Hematopoietic multipotent progenitor cell (in vitro differentiated cells): ENCODE results near the gene LIPG. TPM values are rescaled to one million over a fixed set of nuclear protein-coding genes. Genes with fewer than 3 reads are reported as not detected.
"Not testable (repeated sequence)": the region's sequence is repeated elsewhere in the genome, so short reads cannot be mapped to it uniquely, and the experiment has no call there.

Experiments
- DNase-seq, 3 donors: peaks; one replicate each; pipeline ENCODE4 v3.0.0-alpha.2; 2011 to 2015; ENCODE audit warnings: low read depth in 2 of 3, low spot score in 2 of 3
- total RNA-seq: library from RNA; depleted of rRNA; stranded (reverse); fragments of >200 nt; gene quantifications from one replicate; pipeline ENCODE4 v1.2.3, GENCODE V29; 2012

The LIPG gene
- total RNA-seq, 1 donor: under 0.01 TPM

DNA sequence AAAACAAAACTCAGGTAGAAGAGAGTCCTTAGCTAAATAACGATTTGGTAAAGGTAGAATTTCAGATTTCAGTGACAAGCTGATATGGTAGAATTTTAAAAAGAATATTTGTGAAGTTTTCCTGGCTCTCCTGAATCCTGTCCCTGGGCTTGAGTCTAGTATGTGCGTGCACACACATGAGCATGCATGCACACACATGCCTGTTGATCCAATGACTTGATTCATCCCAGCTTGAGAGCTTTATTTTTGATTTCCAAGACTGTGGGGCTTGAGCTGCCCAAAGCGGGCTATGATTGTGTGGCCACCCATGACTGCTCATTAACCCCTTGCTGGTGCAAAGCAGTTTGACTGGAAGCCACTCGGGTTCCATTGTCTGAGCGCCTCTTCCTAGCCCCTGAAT, 9.0 kb downstream of the LIPG start:
- DNase-seq: no peak

DNA sequence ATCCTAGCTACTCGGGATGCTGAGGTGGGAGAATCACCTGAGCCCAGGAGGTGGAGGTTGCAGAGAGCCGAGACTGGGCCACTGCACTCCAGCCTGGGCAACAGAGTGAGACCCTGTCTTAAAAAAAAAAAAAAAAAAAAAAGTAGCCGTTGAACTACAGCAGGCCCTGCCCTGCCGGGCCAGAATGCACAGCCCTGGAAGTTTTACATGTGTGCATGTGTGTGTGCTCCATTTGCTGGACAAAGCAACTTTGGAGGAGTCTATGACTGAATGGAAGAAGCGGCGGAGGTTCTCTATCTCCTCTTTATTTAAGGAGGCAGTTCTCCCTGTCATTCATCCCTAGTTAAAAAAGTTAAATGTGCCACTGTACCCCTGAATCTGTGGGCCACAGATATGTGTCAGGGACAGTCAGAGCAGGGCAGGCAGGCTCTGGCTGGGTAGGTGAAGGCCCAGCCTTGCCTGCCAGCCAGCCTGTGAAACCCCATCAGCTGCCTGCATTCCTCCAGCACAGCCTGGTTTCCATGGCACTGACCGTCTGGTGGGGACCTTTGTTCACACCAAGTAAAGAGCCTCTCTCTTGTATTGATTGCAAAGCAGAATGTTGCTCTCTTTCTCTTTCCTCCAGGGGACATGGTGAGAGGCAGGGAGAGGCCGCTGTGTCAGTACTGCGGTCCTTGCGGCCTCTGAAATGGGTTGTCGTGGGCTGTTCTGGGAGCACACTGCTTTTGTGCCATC, 10.9 kb downstream of the LIPG start:
- no peak for DNase-seq

DNA sequence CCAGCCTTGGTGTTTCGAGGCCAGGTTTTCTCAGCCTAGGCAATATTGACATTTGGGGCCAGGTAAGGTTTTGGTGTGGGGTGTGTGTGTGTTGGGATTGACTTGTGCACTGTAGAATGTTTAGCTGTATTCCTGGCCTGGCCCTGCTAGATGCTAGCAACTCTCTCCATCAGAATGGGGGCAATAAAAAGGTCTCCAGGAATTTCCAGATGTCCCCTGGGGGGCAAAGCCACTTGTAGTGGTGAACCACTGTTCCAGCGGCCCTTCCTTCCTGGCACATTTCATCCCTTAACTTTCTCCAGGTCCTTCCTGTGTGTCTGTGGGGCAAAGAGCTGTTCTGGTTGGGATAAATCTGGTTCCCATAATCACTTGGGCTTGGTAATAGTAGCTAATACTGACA, 12.0 kb downstream of the LIPG start:
- no peak for DNase-seq

DNA sequence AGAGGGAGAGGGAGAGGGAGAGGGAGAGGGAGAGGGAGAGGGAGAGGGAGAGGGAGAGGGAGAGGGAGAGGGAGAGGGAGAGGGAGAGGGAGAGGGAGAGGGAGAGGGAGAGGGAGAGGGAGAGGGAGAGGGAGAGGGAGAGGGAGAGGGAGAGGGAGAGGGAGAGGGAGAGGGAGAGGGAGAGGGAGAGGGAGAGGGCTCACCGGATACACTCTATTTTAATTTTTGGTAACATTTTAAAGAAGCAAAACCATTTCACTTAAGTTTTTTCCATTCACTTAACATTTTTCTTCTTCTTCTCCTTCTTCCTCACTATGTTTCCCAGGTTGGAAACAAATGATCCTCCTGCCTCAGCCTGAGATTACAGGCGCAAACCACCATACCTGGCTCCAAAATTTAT, 17.2 kb downstream of the LIPG start:
- not testable (repeated sequence) for DNase-seq

DNA sequence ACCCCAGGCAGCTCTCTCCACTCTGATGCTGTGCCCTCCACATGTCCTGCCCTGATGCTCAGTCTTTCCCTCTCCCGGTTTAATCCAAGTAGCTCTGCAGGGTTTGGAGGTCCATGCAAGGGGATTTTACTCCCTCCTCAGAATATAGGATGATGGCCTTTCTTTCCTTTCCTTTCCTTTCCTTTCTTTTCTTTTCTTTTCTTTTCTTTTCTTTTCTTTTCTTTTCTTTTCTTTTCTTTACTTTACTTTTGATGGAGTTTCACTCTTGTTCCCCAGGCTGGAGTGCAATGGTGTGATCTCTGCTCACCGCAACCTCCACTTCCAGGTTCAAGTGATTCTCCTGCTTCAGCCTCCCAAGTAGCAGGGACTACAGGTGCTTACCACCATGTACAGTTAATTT, 17.7 kb downstream of the LIPG start:
- DNase-seq: not testable (repeated sequence)

DNA sequence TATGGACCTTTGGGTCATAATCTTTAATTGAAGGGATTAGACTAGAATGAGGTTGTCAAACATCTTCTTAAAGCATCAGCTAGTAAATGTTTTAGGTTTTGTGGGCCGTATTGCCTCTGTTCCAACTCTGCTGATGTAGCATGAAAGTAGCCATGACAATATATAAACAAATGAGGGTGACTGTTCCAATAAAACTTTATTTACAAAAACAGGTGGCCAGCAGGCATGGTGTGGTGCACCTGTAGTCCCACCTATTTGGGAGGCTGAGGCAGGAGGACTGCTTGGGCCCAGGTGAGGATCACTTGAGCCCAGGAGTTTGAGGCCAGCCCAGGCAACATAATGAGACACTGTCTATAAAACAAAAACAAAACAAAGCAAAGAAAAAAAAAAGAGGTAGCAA, 18.4 kb downstream of the LIPG start:
- DNase-seq: no peak

DNA sequence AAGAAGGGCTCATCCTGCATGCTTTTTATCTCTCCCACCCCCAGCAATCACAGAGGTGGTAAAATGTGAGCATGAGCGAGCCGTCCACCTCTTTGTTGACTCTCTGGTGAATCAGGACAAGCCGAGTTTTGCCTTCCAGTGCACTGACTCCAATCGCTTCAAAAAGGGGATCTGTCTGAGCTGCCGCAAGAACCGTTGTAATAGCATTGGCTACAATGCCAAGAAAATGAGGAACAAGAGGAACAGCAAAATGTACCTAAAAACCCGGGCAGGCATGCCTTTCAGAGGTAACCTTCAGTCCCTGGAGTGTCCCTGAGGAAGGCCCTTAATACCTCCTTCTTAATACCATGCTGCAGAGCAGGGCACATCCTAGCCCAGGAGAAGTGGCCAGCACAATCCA, 19.5 kb downstream of the LIPG start:
- DNase-seq: peak in 1 of 3 donors; percentile 47

DNA sequence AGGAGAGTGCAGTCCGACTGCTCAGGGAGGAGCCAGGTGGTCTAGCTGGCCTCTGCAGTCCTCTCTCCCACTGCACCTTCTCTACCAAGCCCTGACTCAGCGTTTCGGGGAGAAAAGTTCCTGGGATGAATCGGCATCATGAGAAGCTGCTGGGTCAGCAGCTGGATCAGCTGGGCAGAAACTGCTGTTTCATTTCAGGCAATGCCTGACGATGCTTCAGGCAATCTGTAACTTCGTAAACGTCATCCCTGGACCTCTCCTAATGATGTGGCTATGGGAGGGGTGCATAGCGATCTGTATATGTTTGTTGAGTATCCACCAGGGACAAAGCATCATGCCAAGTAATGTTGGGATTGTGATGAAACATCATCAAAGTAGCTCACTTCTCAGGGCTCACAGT, 20.7 kb downstream of the LIPG start:
- DNase-seq: no peak

DNA sequence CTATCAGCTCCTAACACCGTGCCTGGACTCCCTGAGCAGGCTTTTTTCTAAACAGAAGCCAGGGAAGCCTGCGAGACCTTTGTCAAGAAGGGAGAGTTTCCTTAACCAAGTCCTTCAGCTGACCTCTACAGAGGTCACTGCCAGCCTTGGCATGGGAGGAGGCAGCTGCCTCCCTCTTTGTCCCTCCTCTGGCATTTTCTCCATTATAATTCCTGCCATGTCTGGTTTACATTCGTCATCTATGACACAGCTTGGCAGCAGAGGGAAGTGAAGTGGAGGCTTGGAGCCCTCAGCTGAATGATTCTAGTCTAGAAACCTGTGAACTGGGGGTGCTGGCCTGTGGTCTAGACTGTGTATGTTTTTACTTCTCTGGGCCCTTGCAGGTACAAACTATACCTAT, 22.5 kb downstream of the LIPG start:
- no peak for DNase-seq

DNA sequence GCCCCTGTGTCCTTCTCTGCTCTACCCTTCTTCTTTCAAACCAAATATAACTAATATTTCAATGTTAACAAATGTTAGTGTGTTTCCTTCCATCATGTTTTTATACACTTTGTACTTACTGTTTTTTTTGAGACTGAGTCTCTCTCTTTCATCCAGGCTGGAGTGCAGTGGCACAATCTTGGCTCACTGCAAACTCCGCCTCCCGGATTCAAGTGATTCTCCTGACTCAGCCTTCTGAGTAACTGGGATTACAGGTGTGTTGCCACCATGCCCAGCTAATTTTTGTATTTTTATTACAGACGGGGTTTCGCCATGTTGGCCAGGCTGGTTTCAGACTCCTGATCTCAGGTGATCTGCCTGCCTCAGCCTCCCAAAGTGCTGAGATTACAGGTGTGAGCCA, 23.1 kb downstream of the LIPG start:
- not testable (repeated sequence) for DNase-seq

DNA sequence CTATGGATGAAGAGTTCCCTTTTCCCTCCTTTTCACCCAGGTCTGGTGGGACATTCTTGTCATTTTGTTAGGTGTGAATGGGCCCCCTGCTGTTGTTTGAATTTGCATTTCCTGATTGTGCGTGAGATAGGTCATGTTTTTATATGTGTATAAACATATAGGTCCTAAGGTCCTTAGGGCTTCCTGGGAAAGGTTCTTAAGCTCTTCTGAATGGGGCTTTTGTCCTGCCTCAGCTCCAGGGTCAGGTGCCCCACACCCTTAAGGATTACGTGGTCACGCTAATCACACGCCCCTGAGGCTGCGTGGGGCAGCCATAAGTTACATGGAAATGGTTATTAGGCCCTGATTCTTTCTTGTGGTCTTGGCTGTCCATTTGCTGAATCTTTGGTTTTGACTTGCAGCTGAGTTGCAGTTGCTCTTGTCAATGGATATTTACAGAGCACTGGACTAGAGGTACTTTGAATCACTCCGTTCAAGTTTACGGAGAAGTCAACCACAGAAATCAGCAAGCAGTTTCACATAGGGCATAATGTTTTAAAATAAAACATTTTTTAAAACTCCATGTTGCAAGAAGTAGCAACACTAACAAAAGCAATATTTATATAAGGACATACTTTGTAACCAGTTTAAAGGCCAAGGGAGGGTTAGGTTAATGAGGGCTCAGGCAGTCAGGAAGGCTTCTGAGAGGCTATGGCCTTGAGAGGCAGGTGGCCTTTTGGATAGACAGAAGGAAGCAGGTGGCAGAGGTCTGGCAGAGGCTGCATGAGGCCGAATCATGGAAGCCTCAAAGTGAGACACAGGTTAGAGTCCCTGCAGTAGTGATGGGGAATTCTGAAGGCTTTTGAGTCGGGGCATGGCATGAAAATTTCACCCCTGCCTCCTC, 24.2 kb downstream of the LIPG start:
- no peak for DNase-seq

DNA sequence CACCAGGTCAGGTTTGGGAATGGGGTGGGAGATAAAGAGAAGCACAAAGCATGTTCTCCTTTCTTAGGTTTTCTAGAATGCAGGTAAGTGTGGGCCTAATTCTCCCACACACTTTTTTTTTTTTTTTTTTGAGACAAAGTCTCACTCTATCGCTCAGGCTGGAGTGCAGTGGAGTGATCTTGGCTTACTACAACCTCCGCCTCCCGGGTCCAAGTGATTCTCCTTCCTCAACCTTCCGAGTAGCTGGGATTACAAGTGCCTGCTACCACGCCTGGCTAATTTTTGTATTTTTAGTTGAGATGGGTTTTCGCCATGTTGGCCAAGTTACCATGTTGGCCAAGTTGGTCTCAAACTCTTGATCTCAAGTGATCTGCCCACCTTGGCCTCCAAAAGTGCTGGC, 26.3 kb downstream of the LIPG start:
- no peak for DNase-seq

DNA sequence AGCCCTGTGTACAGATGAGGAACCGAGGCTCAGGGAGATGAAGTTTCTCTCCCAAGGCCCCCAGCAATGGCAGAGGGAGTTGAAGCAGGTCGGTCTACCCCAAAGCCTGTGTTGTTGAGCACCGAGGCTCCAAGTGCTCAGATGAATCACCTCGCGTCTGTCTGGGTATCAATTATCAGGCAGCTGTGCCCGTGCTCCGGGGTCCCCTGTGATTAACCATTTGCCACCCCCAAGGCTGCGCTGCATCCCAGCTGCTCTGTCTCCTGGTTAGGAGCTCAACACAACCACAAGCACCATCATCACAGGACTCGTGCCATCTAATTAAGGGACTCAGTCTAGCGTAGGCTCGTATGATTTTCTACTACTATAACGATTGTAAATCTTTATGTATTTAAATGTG, 27.1 kb downstream of the LIPG start:
- DNase-seq: no peak

DNA sequence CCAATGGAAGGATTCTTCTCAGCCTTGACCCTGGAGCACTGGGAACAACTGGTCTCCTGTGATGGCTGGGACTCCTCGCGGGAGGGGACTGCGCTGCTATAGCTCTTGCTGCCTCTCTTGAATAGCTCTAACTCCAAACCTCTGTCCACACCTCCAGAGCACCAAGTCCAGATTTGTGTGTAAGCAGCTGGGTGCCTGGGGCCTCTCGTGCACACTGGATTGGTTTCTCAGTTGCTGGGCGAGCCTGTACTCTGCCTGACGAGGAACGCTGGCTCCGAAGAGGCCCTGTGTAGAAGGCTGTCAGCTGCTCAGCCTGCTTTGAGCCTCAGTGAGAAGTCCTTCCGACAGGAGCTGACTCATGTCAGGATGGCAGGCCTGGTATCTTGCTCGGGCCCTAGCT, 28.8 kb downstream of the LIPG start:
- DNase-seq: no peak

DNA sequence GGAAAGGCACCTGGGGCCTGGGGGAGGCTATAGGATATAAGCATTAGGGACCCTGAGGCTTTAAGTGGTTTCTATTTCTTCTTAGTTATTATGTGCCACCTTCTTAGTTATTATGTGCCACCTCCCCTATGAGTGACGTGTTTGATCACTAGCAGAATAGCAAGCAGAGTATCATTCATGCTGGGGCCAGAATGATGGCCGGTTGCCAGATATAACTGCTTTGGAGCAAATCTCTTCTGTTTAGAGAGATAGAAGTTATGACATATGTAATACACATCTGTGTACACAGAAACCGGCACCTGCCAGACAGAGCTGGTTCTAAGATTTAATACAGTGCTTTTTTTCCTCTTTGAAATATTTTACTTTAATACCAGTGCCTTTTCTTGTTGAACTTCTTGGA, 29.4 kb downstream of the LIPG start:
- no peak for DNase-seq

DNA sequence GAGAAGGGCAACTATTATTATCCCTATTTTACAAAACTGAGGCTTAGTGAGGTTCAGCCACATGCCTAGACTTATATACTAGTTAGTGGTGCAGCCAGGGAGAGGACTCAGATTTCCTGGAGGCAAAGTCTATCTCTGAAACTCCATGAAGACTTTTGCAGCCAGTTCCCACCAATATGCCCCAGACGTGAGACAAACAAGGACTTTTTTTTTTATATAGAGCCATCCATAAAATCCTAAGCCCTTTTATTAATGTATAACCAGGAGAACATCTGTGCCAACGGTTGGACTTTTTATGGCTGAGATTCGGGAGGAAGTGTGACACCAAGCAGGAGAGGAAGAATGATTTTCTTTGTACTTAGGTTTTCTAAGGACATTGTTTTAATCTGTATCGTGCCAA, 29.9 kb downstream of the LIPG start:
- no peak for DNase-seq

DNA sequence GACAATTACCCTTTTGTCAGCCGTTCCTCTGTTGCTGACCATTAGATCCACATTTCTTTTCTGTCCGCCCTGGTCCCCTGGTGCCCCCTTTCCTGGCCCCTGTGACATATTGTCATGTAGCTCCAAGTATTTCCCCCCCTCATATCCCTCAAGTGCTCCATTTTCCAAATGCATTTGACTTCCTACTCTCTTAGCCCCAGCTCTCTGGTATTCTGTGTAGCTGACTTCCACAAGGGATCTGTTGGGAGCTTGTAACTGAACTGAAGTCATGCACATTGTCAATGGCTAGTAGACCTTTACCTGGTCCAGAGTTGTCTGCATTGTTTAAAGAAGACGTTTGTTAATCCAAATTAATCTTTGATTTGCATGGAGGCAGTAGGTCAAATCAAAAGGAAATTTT, 34.8 kb downstream of the LIPG start:
- no peak for DNase-seq

DNA sequence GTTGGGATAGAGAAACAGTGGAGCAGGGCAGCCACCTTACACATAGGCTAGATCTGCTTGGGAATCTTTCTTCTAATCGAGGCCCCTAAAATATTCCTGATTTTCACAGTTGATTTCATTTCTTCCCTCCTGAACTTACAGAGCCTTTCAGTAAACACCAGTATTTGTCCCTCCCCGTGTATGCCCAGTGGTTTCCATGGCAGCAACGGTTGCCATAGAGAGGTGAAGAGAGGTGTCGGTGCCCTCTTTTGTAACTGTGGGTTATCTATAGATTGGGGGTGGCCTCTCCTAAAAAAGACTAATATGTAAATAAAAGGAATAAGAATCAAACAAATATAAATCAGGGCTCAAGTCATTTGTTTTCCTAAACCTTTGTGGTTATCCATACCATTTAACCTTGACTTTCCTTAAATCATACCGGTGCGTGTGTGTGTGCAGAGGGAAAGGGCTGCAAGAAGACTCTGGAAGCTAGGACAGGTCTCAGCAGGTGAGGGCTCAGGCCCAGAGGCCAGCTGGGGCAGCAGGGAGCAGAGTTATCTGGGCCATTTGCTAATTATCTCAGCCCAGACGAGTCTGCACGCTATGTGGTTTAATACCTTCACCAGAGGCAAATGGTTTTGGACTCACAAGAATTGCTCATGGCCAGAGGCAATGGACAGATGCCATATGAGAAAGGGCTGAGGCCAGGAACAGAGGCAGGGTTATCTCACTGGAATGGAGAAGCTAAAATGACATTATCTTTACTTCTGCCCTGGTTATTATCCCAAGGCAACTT, 35.5 kb downstream of the LIPG start:
- no peak for DNase-seq

DNA sequence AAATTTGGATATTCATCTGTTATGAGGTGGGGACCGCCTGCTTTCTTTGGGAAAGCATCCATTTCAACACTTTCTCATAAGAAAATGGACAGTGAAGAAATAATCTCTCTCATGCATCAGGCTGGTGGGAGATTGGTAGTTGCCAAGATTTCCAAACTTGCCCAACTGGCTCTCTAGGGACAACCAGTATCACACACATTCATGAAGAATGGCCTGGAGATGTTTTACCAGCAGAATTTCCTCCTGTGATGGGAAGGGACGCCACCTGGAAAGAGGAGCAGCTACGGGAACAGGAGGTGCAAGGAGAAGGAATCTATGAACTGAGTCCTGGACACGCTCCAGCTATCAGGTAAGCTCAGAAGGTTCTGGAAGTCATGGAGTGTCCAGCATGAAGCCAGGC, 39.4 kb downstream of the LIPG start:
- DNase-seq: no peak

DNA sequence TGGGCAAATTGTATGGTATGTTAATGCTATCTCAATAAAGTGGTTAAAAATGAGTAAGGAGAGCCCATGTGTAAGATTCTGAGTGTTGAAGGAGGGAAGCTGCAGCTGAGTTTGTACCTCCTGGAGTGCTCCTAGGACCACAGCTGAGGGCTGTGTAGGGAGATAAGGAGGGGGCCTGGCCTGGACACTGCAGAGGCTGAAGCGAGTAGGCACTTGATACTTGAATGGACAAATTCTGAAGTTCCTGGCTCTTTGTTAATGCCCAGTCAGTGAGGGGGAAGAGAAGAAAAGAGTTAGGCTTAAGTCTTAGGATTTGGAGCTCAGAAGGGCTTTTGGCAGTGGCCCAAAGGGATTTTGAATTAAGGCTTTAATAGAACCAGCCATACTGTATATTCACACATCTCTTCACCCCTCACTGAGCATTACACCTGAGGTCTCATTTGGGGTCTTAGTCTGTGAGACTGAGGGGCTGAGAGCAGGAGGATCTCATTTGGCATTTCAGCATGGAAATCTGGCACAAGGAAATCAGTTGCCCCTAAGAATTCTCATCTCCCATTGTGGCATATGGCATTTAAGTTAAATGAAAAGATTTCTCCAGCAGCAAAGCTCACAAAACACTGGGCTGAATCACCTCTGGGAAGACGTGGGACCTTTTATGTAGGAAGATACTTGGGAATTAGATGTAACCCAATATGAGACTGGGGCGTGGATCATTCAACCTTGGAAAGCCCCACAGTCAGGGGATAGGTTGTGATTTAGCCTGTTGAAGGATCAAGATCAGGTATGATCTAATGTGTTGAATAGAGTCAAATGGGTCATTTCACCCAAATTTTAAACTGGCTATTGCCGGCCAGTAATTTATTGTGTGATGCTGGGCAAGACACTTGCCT, 46.8 kb downstream of the LIPG start:
- DNase-seq: no peak
